GM19468 (cell line): ENCODE results near the gene SP1.
"Not testable (repeated sequence)": the region's sequence is repeated elsewhere in the genome, so short reads cannot be mapped to it uniquely, and the experiment has no call there.

Source experiments
- ATAC-seq: cut with Tn5 transposase; IDR thresholded peaks from one replicate; pipeline ENCODE4 v1.9.1; 2021; ENCODE audit warnings: mild to moderate bottlenecking, moderate library complexity, moderate number of reproducible peaks; ENCODE audit not compliant: unreplicated experiment; ENCODE audit errors: extremely low read depth

The SP1 gene

GRCh38 chr12:53380104-53380793, at the start of gene SP1:
SP1 (plus strand) TSS chr12:53380176; CDS start chr12:53380292, 116 bp downstream.
- peak; percentile 41 for ATAC-seq

DNA sequence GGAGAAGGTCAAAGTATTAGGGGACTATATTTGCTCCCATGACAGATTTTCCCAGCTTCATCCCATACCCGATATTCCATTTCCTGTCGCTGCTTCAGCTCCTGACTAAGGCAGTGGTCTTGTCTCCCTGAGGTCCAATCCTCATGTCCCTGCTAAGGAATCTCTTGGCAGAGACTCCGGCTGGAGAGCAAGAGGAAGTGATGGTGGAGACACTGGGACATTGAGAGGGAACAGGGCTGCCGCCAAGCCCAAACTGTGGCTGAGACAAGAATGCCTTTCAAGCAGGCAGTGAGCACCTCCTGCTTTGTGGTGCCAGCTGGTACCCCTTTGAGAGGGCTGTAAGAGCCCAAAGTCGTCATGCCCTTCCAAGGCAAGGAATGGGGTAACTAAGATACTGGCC, 49.3 kb upstream of the SP1 start:
- no peak for ATAC-seq

DNA sequence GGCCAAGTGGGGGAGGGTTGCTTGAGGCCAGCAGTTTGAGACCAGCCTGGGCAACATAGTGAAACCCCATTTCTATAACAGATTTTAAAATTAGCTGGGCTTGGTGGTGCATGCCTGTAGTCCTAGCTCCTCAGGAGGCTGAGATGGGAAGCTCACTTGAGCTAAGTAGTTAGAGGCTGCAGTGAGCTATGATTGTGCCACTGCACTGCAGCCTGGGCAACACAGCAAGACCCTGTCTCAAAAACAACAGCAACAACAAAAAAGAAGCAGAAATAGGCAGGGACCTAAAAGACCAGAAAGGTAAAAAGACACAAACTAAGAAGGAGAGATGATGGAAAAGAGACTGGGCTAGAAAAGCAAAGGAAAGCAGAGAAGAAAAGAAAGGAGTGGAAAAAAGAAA, 47.6 kb upstream of the SP1 start:
- ATAC-seq, result not testable (repeated sequence)

DNA sequence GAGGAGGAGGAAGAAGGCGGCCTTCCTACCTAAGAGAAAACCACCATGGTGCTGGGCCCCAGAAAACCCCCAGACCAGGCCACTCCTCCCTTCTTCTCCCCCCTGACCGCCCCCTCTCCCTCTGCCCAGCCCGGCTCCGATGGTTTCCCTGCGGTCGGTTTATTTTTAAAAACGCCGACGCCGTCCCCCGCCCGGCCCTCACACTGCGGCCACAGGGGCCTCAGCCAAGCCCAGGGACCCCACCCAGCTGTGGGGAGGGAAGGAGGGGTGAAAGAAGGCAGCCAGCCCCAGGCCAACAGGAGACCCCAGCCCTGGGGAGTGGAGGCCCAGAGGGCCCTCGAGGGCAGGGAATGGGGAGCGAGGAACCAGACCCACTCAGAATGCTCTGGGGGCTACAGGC, 47.2 kb upstream of the SP1 start:
- no peak for ATAC-seq

GRCh38 chr12:53333289-53333688, 46.7 kb upstream of the SP1 start:
- no peak for ATAC-seq

DNA sequence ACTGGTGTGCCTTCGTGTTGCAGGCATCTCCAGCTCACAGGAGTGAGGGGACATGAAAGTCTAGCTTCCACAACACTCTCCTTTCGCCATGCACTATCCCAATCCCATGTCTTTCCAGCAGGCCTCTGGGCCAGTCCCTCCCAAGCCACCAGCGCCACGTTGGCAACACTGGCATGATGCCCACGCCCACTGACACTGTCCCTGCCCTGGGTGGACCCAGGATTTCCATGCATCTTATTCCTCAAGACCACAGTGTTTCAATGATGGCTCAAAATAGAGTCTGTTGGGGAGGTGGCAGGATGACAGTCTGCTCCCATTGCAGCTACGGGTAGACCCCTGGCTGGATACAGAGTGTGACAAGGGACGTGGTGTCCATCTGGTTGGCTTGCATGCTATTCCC, 46.1 kb upstream of the SP1 start:
- ATAC-seq, result no peak

- ATAC-seq, result no peak
These were observed 45.2 kb upstream of the SP1 start for GRCh38 chr12:53334822-53335221.

- ATAC-seq, result no peak
These were observed 43.7 kb upstream of the SP1 start, which contains the start of gene SP7 for GRCh38 chr12:53336181-53336681. SP7 (minus strand) TSS chr12:53336354; CDS start chr12:53335646, 708 bp downstream.

- no peak for ATAC-seq
These were observed 42.0 kb upstream of the SP1 start for GRCh38 chr12:53338017-53338416.

DNA sequence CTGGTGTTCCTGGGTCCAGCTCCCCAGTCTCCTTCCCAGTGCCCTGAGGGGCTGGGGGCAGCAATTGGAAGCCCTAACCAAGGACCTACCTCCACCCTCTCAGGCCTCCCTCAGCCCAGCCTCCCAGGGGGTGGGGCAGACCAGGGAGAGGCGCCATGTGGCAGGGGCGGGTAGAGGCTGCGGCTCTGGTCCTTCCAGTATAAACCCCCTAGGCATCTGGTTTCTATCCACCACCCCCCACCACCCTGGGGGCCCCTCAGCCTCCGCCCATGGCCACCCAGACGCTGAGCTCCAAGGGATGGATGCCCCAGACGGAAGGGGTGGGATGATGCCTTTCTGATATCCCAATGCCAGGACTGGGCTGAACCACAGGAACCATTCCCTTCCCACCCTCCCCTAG, 41.1 kb upstream of the SP1 start:
- ATAC-seq, result no peak

DNA sequence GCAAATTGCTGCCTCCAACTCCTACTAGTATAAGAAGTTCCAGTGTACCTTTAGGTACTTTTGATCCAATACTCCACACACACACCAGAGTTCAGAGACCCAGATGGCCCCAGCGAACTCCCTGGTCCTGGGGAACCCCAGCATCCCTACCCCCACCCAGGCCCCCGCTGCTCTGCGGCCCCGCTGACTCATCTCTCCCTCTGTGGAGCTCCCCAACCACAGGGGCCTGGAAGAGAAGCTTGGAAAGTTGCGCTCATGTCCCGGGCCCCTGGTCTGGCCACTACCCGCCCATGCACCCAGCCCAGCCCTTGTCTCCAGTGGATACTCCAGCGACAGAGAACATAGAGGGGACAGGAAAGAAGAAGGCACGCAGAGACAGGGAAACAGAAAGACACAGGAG, 39.6 kb upstream of the SP1 start:
- no peak for ATAC-seq

- no peak for ATAC-seq
These were observed 36.5 kb upstream of the SP1 start for GRCh38 chr12:53343449-53343848.

DNA sequence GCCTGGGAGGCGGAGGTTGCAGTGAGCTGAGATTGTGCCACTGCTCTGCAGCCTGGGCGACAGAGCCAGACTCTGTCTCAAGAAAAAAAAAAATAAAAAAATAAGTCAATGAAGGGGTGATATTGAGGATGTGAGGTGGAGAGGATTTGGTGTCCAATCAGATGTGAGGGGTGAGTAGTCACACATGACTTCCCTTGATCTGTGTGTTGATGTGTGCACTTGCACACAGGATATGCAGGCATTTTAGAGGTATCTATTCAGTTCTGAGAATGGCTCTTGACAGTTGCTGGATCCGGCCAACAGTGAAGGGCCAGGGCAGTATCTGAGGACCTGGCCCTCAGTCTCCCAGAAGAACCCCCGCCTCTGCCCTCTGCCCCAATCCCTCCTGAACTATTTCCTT, 36.0 kb upstream of the SP1 start:
- ATAC-seq, result no peak

DNA sequence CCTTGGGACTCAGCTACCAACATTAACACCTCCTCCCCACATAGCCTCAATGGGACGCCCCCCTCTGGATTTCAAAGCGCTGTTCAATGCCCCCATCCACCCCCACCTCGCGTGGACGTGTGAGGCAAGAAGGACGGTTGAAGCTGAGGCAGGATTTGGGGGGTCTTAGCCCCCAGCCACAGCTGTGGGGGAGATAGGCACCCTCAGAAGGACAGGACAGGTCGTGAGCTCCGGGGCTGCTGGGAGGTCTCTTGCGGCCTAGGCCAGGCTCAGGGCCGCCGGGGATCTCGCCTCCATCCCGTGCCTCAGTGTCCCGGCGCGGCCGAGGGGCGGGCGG, 35.5 kb upstream of the SP1 start:
- no peak for ATAC-seq

GRCh38 chr12:53344824-53345485, 35.0 kb upstream of the SP1 start:
- peak; percentile 58 for ATAC-seq

DNA sequence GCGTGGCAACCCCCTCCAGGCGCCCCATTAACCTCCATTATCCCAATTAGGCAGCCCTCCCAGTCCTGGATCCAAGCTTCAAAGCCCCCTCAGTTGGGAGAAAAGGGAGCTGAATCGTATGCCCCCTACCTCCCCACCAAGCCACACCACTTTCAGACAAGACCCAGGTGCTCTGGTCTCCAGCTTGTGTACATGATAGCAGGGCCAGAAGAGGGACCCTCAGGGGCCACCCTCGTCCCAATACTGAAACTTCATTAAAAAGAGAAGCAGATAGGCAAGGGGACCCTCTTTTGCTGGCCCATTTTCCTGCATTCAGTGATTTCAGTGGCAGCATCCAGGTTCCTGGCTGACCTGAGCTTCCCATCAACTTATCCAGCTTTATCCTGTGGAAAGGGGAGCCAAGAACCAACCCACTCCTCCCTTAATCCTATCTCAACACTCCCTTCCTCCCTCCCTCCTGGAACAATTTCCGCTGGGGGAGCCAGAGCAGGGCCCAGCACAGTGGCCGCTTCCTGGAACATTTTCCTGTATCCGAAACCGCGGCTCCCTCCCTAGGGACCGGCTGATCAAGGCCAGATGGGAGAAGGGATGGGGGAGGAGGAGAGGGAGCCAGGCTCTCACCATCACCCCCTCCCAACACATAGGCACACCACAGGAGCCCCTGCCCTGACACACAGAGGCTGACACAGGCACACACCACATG, 34.3 kb upstream of the SP1 start:
- no peak for ATAC-seq

DNA sequence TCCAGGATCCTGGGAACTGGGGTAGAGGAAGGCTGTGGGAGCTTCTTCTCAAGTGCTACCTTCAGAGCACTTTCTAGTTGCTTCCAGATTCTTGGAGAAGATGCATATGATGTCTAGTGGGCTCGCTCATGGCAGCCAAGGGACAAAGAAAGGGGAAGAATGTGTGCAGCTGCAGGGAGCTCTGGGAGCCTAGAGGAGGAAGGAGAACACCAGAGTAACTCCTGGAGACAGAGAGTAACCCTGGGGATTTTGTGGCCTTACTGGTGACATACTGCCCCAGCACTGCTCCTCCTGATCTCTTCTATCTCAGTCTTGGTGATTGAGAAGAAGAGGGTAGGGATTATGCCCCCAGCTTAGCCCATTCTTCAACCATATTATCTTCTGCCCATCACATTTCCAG, 33.5 kb upstream of the SP1 start:
- no peak for ATAC-seq

GRCh38 chr12:53347905-53348304, 32.1 kb upstream of the SP1 start:
- no peak for ATAC-seq

- ATAC-seq, result peak; percentile 32
These were observed 27.4 kb upstream of the SP1 start for GRCh38 chr12:53352331-53353256.

GRCh38 chr12:53353257-53353655, 26.7 kb upstream of the SP1 start:
- ATAC-seq, result no peak
